Vagina (tissue), 2 donors: ENCODE data around the gene GRK3. TPM values are rescaled to one million over a fixed set of nuclear protein-coding genes. Genes with fewer than 3 reads are reported as not detected.
"Not testable (repeated sequence)": the region's sequence is repeated elsewhere in the genome, so short reads cannot be mapped to it uniquely, and the experiment has no call there.

Experiments used
- DNase-seq, 2 donors: peaks; one replicate each; pipeline ENCODE4 v3.0.0-alpha.2; 2017; ENCODE audit errors: extremely low spot score in 2 of 2
- H3K27ac ChIP-seq: fragments of 200-600 bp; sonication (generic); one replicate; pipeline ENCODE4 v1.5.1; 2019
- H3K27me3 ChIP-seq: fragments of 200-600 bp; sonication (generic); one replicate; pipeline ENCODE4 v1.5.1; 2019
- H3K36me3 ChIP-seq, 2 donors: fragments of 200-600 bp; sonication (generic); one replicate each; pipeline ENCODE4 v1.5.1; 2017 to 2019
- H3K4me1 ChIP-seq: fragments of 200-600 bp; sonication (generic); one replicate; pipeline ENCODE4 v1.5.1; 2019
- H3K4me3 ChIP-seq, 2 donors: fragments of 200-600 bp; sonication (generic); 1 replicate in 1 of 2; 2 replicates in 1 of 2; pipeline ENCODE4 v1.5.1; 2016 to 2019
- H3K9me3 ChIP-seq: fragments of 200-600 bp; sonication (generic); one replicate; pipeline ENCODE4 v1.5.1; 2019
- CTCF ChIP-seq, 3 experiments: fragments of 450-650 bp in 2 of 3; fragments of 200-600 bp in 1 of 3; sonication (generic) in 1 of 3; IDR thresholded peaks; one replicate each; pipeline ENCODE4 v1.5.1; 2017 to 2019; ENCODE audit warnings: antibody characterized with exemption in 3 of 3, mild to moderate bottlenecking in 2 of 3, moderate library complexity in 2 of 3
- POLR2A ChIP-seq, 2 donors: fragments of 450-650 bp; IDR thresholded peaks; one replicate each; pipeline ENCODE4 v1.6.1; 2017; ENCODE audit warnings: antibody characterized with exemption in 2 of 2, mild to moderate bottlenecking in 2 of 2, moderate library complexity in 2 of 2
- POLR2AphosphoS5 ChIP-seq, 2 donors: sonication (generic); formaldehyde crosslinking; IDR thresholded peaks; one replicate each; pipeline ENCODE4 v1.9.0; 2017; ENCODE audit warnings: antibody characterized with exemption in 2 of 2, mild to moderate bottlenecking in 2 of 2, low read depth in 1 of 2; ENCODE audit not compliant: insufficient read depth in 1 of 2
- intact Hi-C: fragments of 100-400 bp; cut with DNase I; formaldehyde crosslinking; loops from one replicate; pipeline ENCODE4 v1.15.1; 2023
- total RNA-seq: library from RNA; depleted of rRNA; stranded (reverse); fragments of >200 nt; gene quantifications from one replicate; pipeline ENCODE4 v1.2.3, GENCODE V29; 2016

GRK3 gene
- total RNA-seq, 1 donor from 2014 or later, result 5.6 TPM

- intact Hi-C loops, result no loop called here
- TF ChIP-seq POLR2AphosphoS5 (IDR thresholded peaks at IDR 0.05; ENCODE audit: insufficient read depth in 1 of 2, low read depth in 1 of 2) (no peak), POLR2A (IDR thresholded peaks at IDR 0.05) (no peak), CTCF (IDR thresholded peaks at IDR 0.05) (no peak)
Observed at GRCh38 chr22:25548866-25549464, 15.5 kb upstream of the GRK3 start.

GRCh38 chr22:25551396-25551795 is 13.1 kb upstream of the GRK3 start:
- Histone ChIP-seq H3K4me3 (no peak overlapping the region), H3K27ac (no peak overlapping the region), H3K36me3 (no peaks in the 10 kb centered on the region), H3K4me1 (peaks cover 7% of the 10 kb centered on the region), H3K27me3 (no peaks in the 10 kb centered on the region), H3K9me3 (no peaks in the 10 kb centered on the region)
- no peak for DNase-seq
- no peak for TF ChIP-seq POLR2AphosphoS5 (IDR thresholded peaks at IDR 0.05; ENCODE audit: insufficient read depth in 1 of 2, low read depth in 1 of 2)
- TF ChIP-seq CTCF (IDR thresholded peaks at IDR 0.05), result no peak
- TF ChIP-seq POLR2A (IDR thresholded peaks at IDR 0.05), result no peak
- intact Hi-C loops, result no loop called here

More at GRCh38 chr22:25548866-25549464, 15.5 kb upstream of the GRK3 start:
- no peaks in the 10 kb centered on the region for H3K27me3 ChIP-seq
- no peaks in the 10 kb centered on the region for H3K9me3 ChIP-seq
- no peaks in the 10 kb centered on the region for H3K4me1 ChIP-seq
- no peaks in the 10 kb centered on the region for H3K36me3 ChIP-seq
- H3K27ac ChIP-seq, result no peak overlapping the region
- no peak for DNase-seq
- no peak overlapping the region for H3K4me3 ChIP-seq

GRCh38 chr22:25552405-25552804 is 12.1 kb upstream of the GRK3 start:
- H3K4me1 ChIP-seq, H3K36me3 ChIP-seq, intact Hi-C loops, H3K9me3 ChIP-seq, H3K27me3 ChIP-seq, H3K27ac ChIP-seq, DNase-seq, H3K4me3 ChIP-seq: not testable (repeated sequence)

GRCh38 chr22:25553131-25553530 is 11.3 kb upstream of the GRK3 start:
- no peaks in the 10 kb centered on the region for H3K36me3 ChIP-seq
- TF ChIP-seq POLR2A (IDR thresholded peaks at IDR 0.05) (no peak), CTCF (IDR thresholded peaks at IDR 0.05) (no peak), POLR2AphosphoS5 (IDR thresholded peaks at IDR 0.05; ENCODE audit: insufficient read depth in 1 of 2, low read depth in 1 of 2) (no peak)
- intact Hi-C loops, result no loop called here
- H3K27ac ChIP-seq, result no peak overlapping the region
- DNase-seq, result no peak
- H3K27me3 ChIP-seq, result no peaks in the 10 kb centered on the region
- H3K4me3 ChIP-seq, result no peak overlapping the region
- peaks cover 7% of the 10 kb centered on the region for H3K4me1 ChIP-seq
- H3K9me3 ChIP-seq, result no peaks in the 10 kb centered on the region

GRCh38 chr22:25554238-25554671 is 10.2 kb upstream of the GRK3 start:
- H3K4me1 ChIP-seq, result peaks cover 7% of the 10 kb centered on the region
- H3K4me3 ChIP-seq, result no peak overlapping the region
- no peaks in the 10 kb centered on the region for H3K27me3 ChIP-seq
- H3K9me3 ChIP-seq, result no peaks in the 10 kb centered on the region
- TF ChIP-seq CTCF (IDR thresholded peaks at IDR 0.05) (no peak), POLR2AphosphoS5 (IDR thresholded peaks at IDR 0.05; ENCODE audit: insufficient read depth in 1 of 2, low read depth in 1 of 2) (no peak), POLR2A (IDR thresholded peaks at IDR 0.05) (no peak)
- intact Hi-C loops, result no loop called here
- H3K27ac ChIP-seq, result no peak overlapping the region
- DNase-seq, result no peak
- no peaks in the 10 kb centered on the region for H3K36me3 ChIP-seq
